Spleen (tissue), 7 donors: Measurements from ENCODE around the gene LRP11.

Experiments
- POLR2A ChIP-seq, 3 donors: fragments of 450-650 bp; IDR thresholded peaks; one replicate each; pipeline ENCODE4 v1.5.1; 2017; ENCODE audit warnings: antibody characterized with exemption in 3 of 3, mild to moderate bottlenecking in 1 of 3
- POLR2AphosphoS5 ChIP-seq, 3 donors: sonication (generic); formaldehyde crosslinking; IDR thresholded peaks; one replicate each; pipeline ENCODE4 v1.5.1; 2017; ENCODE audit warnings: antibody characterized with exemption in 3 of 3
- TF ChIP-seq, protein P1 (sequence below), 11 experiments: fragments of 200-600 bp in 7 of 11; fragments of 450-650 bp in 4 of 11; sonication (generic) in 4 of 11; IDR thresholded peaks in 8 of 11; conservative IDR thresholded peaks in 3 of 11; 1 replicate in 7 of 11; 2 replicates in 4 of 11; pipeline versions ENCODE4 v1.4.0 to v1.8.0; 2016 to 2021; ENCODE audit warnings: antibody characterized with exemption in 11 of 11, inconsistent platforms in 4 of 11, mild to moderate bottlenecking in 1 of 11
- donor health status: DM: no; HTN: no; CAD: no; lungs with moderate emphysema.
- donor health status: DM: no; HTN: no; CAD: no.
- donor health status: DM: no; HTN: no; CAD: no.

- TF ChIP-seq, protein P1, sequence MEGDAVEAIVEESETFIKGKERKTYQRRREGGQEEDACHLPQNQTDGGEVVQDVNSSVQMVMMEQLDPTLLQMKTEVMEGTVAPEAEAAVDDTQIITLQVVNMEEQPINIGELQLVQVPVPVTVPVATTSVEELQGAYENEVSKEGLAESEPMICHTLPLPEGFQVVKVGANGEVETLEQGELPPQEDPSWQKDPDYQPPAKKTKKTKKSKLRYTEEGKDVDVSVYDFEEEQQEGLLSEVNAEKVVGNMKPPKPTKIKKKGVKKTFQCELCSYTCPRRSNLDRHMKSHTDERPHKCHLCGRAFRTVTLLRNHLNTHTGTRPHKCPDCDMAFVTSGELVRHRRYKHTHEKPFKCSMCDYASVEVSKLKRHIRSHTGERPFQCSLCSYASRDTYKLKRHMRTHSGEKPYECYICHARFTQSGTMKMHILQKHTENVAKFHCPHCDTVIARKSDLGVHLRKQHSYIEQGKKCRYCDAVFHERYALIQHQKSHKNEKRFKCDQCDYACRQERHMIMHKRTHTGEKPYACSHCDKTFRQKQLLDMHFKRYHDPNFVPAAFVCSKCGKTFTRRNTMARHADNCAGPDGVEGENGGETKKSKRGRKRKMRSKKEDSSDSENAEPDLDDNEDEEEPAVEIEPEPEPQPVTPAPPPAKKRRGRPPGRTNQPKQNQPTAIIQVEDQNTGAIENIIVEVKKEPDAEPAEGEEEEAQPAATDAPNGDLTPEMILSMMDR (IDR thresholded peaks at IDR 0.05 in 8 of 11, conservative IDR thresholded peaks at IDR 0.05 in 3 of 11), result no peak
- TF ChIP-seq POLR2AphosphoS5 (IDR thresholded peaks at IDR 0.05) (no peak), POLR2A (IDR thresholded peaks at IDR 0.05) (no peak)
Measured at GRCh38 chr6:149905371-149905910, 41.3 kb upstream of the LRP11 start.
